OCI-LY1 (cell line): ENCODE measurements around the gene CHST11.

Source experiments
- H2AFZ ChIP-seq: fragments of 200-600 bp; sonication (generic), shearing (Covaris generic); 2 replicates; pipeline ENCODE4 v1.6.0; 2014; ENCODE audit warnings: antibody characterized with exemption, mild to moderate bottlenecking, low read length
- H3F3A ChIP-seq: fragments of 200-600 bp; sonication (generic), shearing (Covaris generic); 2 replicates; pipeline ENCODE4 v1.6.0; 2014; ENCODE audit warnings: mild to moderate bottlenecking, antibody characterized with exemption, low read length, moderate library complexity; ENCODE audit not compliant: insufficient read depth
- H3K27ac ChIP-seq: fragments of 200-600 bp; sonication (generic); 2 replicates; pipeline ENCODE4 v1.5.1; 2014; ENCODE audit warnings: low read length, mixed run types, mild to moderate bottlenecking, low read depth; ENCODE audit not compliant: poor library complexity, severe bottlenecking
- H3K27me3 ChIP-seq: fragments of 200-600 bp; sonication (generic); 2 replicates; pipeline ENCODE4 v1.6.0; 2014; ENCODE audit warnings: antibody characterized with exemption, mild to moderate bottlenecking, low read length, moderate library complexity; ENCODE audit not compliant: insufficient read depth
- H3K36me3 ChIP-seq: fragments of 200-600 bp; sonication (generic); 2 replicates; pipeline ENCODE4 v1.6.1; 2014; ENCODE audit warnings: mild to moderate bottlenecking, antibody characterized with exemption, low read length, moderate library complexity, mixed read lengths; ENCODE audit not compliant: insufficient read depth
- H3K4me1 ChIP-seq: fragments of 200-600 bp; sonication (generic); 2 replicates; pipeline ENCODE4 v1.5.1; 2014; ENCODE audit warnings: mild to moderate bottlenecking, low read length, moderate library complexity; ENCODE audit not compliant: insufficient read depth, severe bottlenecking
- H3K4me2 ChIP-seq: fragments of 200-600 bp; sonication (generic), shearing (Covaris generic); 2 replicates; pipeline ENCODE4 v1.6.1; 2014; ENCODE audit warnings: low read length
- H3K4me3 ChIP-seq: fragments of 200-600 bp; sonication (generic); 2 replicates; pipeline ENCODE4 v1.5.1; 2014; ENCODE audit warnings: low read length, low read depth, mild to moderate bottlenecking, mixed read lengths; ENCODE audit not compliant: poor library complexity, severe bottlenecking
- H3K79me2 ChIP-seq: fragments of 200-600 bp; shearing (Covaris generic); 2 replicates; pipeline ENCODE4 v1.6.1; 2016; ENCODE audit warnings: mixed run types, low read length, mixed read lengths; ENCODE audit not compliant: insufficient read depth
- H3K9ac ChIP-seq: fragments of 200-600 bp; sonication (generic), shearing (Covaris generic); 2 replicates; pipeline ENCODE4 v1.6.1; 2014; ENCODE audit warnings: mild to moderate bottlenecking, low read length, mixed read lengths
- H3K9me2 ChIP-seq: fragments of 200-600 bp; sonication (generic), shearing (Covaris generic); 2 replicates; pipeline ENCODE4 v1.6.1; 2014; ENCODE audit warnings: low read depth, mild to moderate bottlenecking, low read length, mixed read lengths
- H3K9me3 ChIP-seq: fragments of 200-600 bp; shearing (Covaris generic); 2 replicates; pipeline ENCODE4 v1.6.1; 2014; ENCODE audit warnings: low read length, mixed read lengths
- H4K20me1 ChIP-seq: fragments of 200-600 bp; sonication (generic), shearing (Covaris generic); 2 replicates; pipeline ENCODE4 v1.6.0; 2016; ENCODE audit warnings: mild to moderate bottlenecking, low read length; ENCODE audit not compliant: insufficient read depth
- EZH2 ChIP-seq: fragments of 200-600 bp; sonication (generic), shearing (Covaris generic); IDR thresholded peaks from 2 replicates; pipeline ENCODE4 v1.8.0; 2017; ENCODE audit warnings: borderline replicate concordance, mixed run types, mild to moderate bottlenecking, antibody characterized with exemption, low read length, moderate library complexity, mixed read lengths
- TF ChIP-seq, protein P1 (sequence below): fragments of 200-600 bp; sonication (generic), shearing (Covaris generic); IDR thresholded peaks from 2 replicates; pipeline ENCODE4 v1.5.1; 2017; ENCODE audit warnings: mild to moderate bottlenecking, antibody characterized with exemption, low read length, moderate library complexity, mixed read lengths

The CHST11 gene

DNA sequence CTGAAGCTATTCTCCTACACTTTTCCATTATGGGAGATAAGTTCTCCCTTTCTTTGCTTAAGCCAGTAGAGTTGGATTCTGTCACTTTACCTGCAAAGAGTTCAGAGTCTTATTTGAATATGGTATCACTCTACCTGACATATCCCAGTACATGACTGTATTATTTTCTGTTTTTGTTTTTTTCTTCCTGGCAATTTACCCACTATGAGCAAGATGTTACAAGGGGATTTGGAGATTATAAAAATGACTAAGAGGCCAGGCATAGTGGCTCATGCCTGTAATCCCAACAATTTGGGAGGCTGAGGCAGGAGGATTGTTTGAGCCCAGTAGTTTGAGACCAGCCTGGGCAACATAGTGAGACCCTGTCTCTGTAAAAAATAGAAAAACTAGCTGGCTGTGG lies 46.4 kb upstream of the CHST11 start:
- TF ChIP-seq, protein P1, sequence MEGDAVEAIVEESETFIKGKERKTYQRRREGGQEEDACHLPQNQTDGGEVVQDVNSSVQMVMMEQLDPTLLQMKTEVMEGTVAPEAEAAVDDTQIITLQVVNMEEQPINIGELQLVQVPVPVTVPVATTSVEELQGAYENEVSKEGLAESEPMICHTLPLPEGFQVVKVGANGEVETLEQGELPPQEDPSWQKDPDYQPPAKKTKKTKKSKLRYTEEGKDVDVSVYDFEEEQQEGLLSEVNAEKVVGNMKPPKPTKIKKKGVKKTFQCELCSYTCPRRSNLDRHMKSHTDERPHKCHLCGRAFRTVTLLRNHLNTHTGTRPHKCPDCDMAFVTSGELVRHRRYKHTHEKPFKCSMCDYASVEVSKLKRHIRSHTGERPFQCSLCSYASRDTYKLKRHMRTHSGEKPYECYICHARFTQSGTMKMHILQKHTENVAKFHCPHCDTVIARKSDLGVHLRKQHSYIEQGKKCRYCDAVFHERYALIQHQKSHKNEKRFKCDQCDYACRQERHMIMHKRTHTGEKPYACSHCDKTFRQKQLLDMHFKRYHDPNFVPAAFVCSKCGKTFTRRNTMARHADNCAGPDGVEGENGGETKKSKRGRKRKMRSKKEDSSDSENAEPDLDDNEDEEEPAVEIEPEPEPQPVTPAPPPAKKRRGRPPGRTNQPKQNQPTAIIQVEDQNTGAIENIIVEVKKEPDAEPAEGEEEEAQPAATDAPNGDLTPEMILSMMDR: no peak
- TF ChIP-seq EZH2: no peak
- H3K9ac ChIP-seq: no peak overlapping the region
- H3K9me3 ChIP-seq: no peaks in the 10 kb centered on the region
- H3K4me3 ChIP-seq: no peak overlapping the region
- no peaks in the 10 kb centered on the region for H3K27me3 ChIP-seq
- no peaks in the 10 kb centered on the region for H3F3A ChIP-seq
- no peak overlapping the region for H3K4me2 ChIP-seq
- no peaks in the 10 kb centered on the region for H3K79me2 ChIP-seq
- no peak overlapping the region for H3K27ac ChIP-seq
- no peaks in the 10 kb centered on the region for H4K20me1 ChIP-seq
- H2AFZ ChIP-seq: no peak overlapping the region
- H3K9me2 ChIP-seq: no peaks in the 10 kb centered on the region
- peaks cover 9% of the 10 kb centered on the region for H3K4me1 ChIP-seq
- no peaks in the 10 kb centered on the region for H3K36me3 ChIP-seq

DNA sequence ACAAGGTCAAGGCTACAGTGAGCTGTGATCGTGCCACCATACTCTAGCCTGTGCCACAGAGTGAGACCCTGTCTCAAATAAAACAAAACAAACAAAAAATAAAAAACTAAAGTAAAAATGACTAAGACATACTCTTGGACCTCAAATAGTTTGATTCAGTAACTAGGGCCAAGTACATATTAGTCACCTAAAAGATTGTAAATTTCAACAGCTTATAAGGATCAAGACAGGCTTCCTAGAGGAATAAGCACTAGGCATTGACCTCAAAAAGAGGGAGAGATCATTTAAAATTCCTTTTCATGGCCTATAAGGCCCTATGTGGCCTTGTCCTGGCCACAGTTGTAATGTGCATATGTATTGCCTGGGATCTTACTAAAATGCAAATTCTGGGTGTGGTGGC lies 46.0 kb upstream of the CHST11 start:
- Histone ChIP-seq H3F3A (no peaks in the 10 kb centered on the region), H3K27ac (no peak overlapping the region)
- TF ChIP-seq, protein P1: no peak
- TF ChIP-seq EZH2: no peak

DNA sequence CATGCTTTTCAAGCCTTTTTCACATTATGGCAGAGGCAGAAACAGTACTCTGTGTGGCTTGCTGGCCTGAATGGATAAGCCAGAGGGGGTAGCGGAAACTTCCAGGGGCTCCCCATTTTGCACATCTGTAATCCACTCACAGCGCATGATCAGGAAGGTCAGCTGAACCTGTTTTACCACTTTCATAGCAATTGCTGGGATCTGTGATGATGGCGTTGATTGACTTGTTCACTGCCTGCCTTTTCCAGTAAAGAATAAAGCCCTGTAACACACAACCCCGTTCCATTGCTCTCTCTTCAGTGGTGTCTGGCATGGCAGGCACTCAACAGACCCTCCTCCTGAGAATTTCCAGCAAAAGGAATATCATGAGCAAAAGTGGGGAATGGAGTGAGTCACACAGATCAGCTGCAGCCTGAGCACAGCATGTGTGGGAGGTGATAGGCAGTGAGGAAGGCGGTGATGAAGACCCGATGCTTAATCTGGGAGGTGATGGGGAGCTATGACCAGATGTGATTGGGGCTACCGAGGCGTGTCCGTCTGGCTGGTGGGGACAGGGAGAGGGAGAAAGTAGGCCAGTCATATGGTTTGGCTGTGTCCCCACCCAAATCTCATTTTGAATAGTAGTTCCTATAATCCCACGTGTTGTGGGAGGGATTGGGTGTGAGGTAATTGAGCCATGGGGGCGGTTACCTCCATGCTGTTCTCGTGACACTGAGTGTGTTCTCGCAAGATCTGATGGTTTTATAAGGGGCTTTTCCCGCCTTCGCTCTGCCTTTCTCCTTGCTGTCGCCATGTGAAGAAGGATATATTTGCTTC lies 44.7 kb upstream of the CHST11 start:
- TF ChIP-seq EZH2: no peak
- TF ChIP-seq, protein P1: no peak
- no peak overlapping the region for H3K4me3 ChIP-seq
- no peak overlapping the region; the same call in 1 of the 2 replicates for H3K4me2 ChIP-seq
- H3K27ac ChIP-seq: no peak overlapping the region
- no peaks in the 10 kb centered on the region for H3K9me2 ChIP-seq
- H3K4me1 ChIP-seq: peaks cover 9% of the 10 kb centered on the region
- no peak overlapping the region for H3K9ac ChIP-seq
- H3K79me2 ChIP-seq: no peaks in the 10 kb centered on the region
- no peaks in the 10 kb centered on the region for H3K9me3 ChIP-seq
- H2AFZ ChIP-seq: no peak overlapping the region
- no peaks in the 10 kb centered on the region for H3K27me3 ChIP-seq
- H3F3A ChIP-seq: no peaks in the 10 kb centered on the region
- H3K36me3 ChIP-seq: no peaks in the 10 kb centered on the region
- no peaks in the 10 kb centered on the region for H4K20me1 ChIP-seq

More for the DNA sequence above, 46.0 kb upstream of the CHST11 start:
- Histone ChIP-seq H3K79me2 (no peaks in the 10 kb centered on the region), H3K36me3 (no peaks in the 10 kb centered on the region), H3K27me3 (no peaks in the 10 kb centered on the region), H3K9ac (no peak overlapping the region), H3K4me1 (peaks cover 9% of the 10 kb centered on the region), H3K4me3 (no peak overlapping the region), H3K9me2 (no peaks in the 10 kb centered on the region), H3K4me2 (no peak overlapping the region), H4K20me1 (no peaks in the 10 kb centered on the region), H3K9me3 (no peaks in the 10 kb centered on the region), H2AFZ (no peak overlapping the region)
